ENCODE data around the gene RYR3. TPM values are rescaled to one million over a fixed set of nuclear protein-coding genes. Genes with fewer than 3 reads are reported as not detected.

The RYR3 gene
- total RNA-seq, 4 donors from 2014 or later = 0.38 to 1.8 (median 1.2) TPM

- no peak overlapping the region for H3K4me3 ChIP-seq (ENCODE audit: low read depth, poor library complexity, severe bottlenecking)
- TF ChIP-seq CTCF (IDR thresholded peaks at IDR 0.05) (no peak), POLR2A (IDR thresholded peaks at IDR 0.05) (no peak)
- WGBS, 2 donors = 41 to 46% methylated on average over 1 of the region's 1 CpG
- no peak for DNase-seq (ENCODE audit: low spot score in 2 of 2)
- intact Hi-C loops (cut with DNase I; ENCODE audit: low total_unique reads) = no loop called here
Measured at GRCh38 chr15:33506781-33507296, 196.1 kb downstream of the RYR3 start.

- intact Hi-C loops (cut with DNase I; ENCODE audit: low total_unique reads) = no loop called here
- H3K4me3 ChIP-seq (ENCODE audit: low read depth, poor library complexity, severe bottlenecking) = no peak overlapping the region
- TF ChIP-seq CTCF (IDR thresholded peaks at IDR 0.05) (no peak), POLR2A (IDR thresholded peaks at IDR 0.05) (no peak)
- WGBS, 2 donors = 73 to 82% methylated on average over 4 of the region's 4 CpGs
- DNase-seq (ENCODE audit: low spot score in 2 of 2) = no peak
Measured at GRCh38 chr15:33508703-33509102, 197.9 kb downstream of the RYR3 start.

GRCh38 chr15:33515121-33515520, 204.4 kb downstream of the RYR3 start:
- intact Hi-C loops (cut with DNase I; ENCODE audit: low total_unique reads) = no loop called here
- no peak for DNase-seq (ENCODE audit: low spot score in 2 of 2)
- TF ChIP-seq POLR2A (IDR thresholded peaks at IDR 0.05) (no peak), CTCF (IDR thresholded peaks at IDR 0.05) (no peak)
- no peak overlapping the region for H3K4me3 ChIP-seq (ENCODE audit: low read depth, poor library complexity, severe bottlenecking)
- 73 to 77% methylated on average over 2 of the region's 2 CpGs for WGBS, 2 donors

- H3K4me3 ChIP-seq (ENCODE audit: low read depth, poor library complexity, severe bottlenecking) = no peak overlapping the region
- TF ChIP-seq POLR2A (IDR thresholded peaks at IDR 0.05) = no peak
- TF ChIP-seq CTCF (IDR thresholded peaks at IDR 0.05) = no peak
- 86% methylated on average over 2 of the region's 2 CpGs for WGBS, 2 donors
- intact Hi-C loops (cut with DNase I; ENCODE audit: low total_unique reads) = no loop called here
- no peak for DNase-seq (ENCODE audit: low spot score in 2 of 2)
Measured at GRCh38 chr15:33516563-33516962, 205.8 kb downstream of the RYR3 start.

- no peak for TF ChIP-seq CTCF (IDR thresholded peaks at IDR 0.05)
- no peak for TF ChIP-seq POLR2A (IDR thresholded peaks at IDR 0.05)
- WGBS, 2 donors = 68 to 73% methylated on average over 2 of the region's 2 CpGs
- no peak for DNase-seq (ENCODE audit: low spot score in 2 of 2)
- intact Hi-C loops (cut with DNase I; ENCODE audit: low total_unique reads) = no loop called here
- no peak overlapping the region for H3K4me3 ChIP-seq (ENCODE audit: low read depth, poor library complexity, severe bottlenecking)
Measured at GRCh38 chr15:33517944-33518343, 207.2 kb downstream of the RYR3 start.

- intact Hi-C loops (cut with DNase I; ENCODE audit: low total_unique reads) = no loop called here
- no peak for DNase-seq (ENCODE audit: low spot score in 2 of 2)
- H3K4me3 ChIP-seq (ENCODE audit: low read depth, poor library complexity, severe bottlenecking) = no peak overlapping the region
- WGBS, 2 donors = 81 to 86% methylated on average over 8 of the region's 8 CpGs
- TF ChIP-seq CTCF (IDR thresholded peaks at IDR 0.05) (no peak), POLR2A (IDR thresholded peaks at IDR 0.05) (no peak)
Measured at GRCh38 chr15:33518421-33518820, 207.7 kb downstream of the RYR3 start.

Measured in lower leg skin (tissue), 4 donors.